H1 (cell line): Measurements from ENCODE around the gene ZNF652.

Experiments
- ASH2L ChIP-seq: fragments of 200-600, 300-600 bp; sonication (generic); IDR thresholded peaks from one replicate; pipeline ENCODE4 v1.7.1; 2017; ENCODE audit warnings: low read length
- BCL11A ChIP-seq, 2 experiments: IDR thresholded peaks; one replicate each; pipeline ENCODE4 v1.6.1; 2011; ENCODE audit warnings: low read depth in 2 of 2, low read length in 2 of 2, mild to moderate bottlenecking in 2 of 2
- BRCA1 ChIP-seq: IDR thresholded peaks from 2 replicates; pipeline ENCODE4 v1.6.1; 2012; ENCODE audit warnings: low read depth, low read length, improper control_type of control experiment
- CEBPB ChIP-seq: IDR thresholded peaks from 2 replicates; pipeline ENCODE4 v1.6.1; 2012; ENCODE audit warnings: low read depth, low read length
- CTCF ChIP-seq, 3 experiments: IDR thresholded peaks; 1 replicate in 2 of 3; 2 replicates in 1 of 3; pipeline versions ENCODE4 v1.5.1 to v1.6.1; 2011; ENCODE audit warnings: low read length in 3 of 3, mild to moderate bottlenecking in 3 of 3, inconsistent platforms in 2 of 3, low read depth in 1 of 3, moderate library complexity in 1 of 3; ENCODE audit not compliant: insufficient read depth in 1 of 3; ENCODE audit errors: control extremely low read depth in 1 of 3
- NANOG ChIP-seq: IDR thresholded peaks from 2 replicates; pipeline ENCODE4 v1.6.1; 2011; ENCODE audit warnings: low read length, low read depth, mild to moderate bottlenecking, inconsistent platforms; ENCODE audit not compliant: insufficient read depth, poor library complexity, severe bottlenecking
- NRF1 ChIP-seq: IDR thresholded peaks from 2 replicates; pipeline ENCODE4 v1.6.1; 2011; ENCODE audit warnings: mild to moderate bottlenecking, low read depth, low read length, improper control_type of control experiment
- POLR2A ChIP-seq, 2 experiments: IDR thresholded peaks; 1 replicate in 1 of 2; 2 replicates in 1 of 2; pipeline ENCODE4 v1.6.1; 2011; ENCODE audit warnings: low read depth in 2 of 2, low read length in 2 of 2, mild to moderate bottlenecking in 2 of 2; ENCODE audit errors: control extremely low read depth in 1 of 2
- POLR2AphosphoS5 ChIP-seq: IDR thresholded peaks from 2 replicates; pipeline ENCODE4 v1.6.1; 2011; ENCODE audit warnings: low read depth, low read length
- RAD21 ChIP-seq, 2 experiments: IDR thresholded peaks in 1 of 2; conservative IDR thresholded peaks in 1 of 2; 2 replicates each; pipeline ENCODE4 v1.6.1; 2011; ENCODE audit warnings: low read depth in 2 of 2, low read length in 2 of 2, improper control_type of control experiment in 1 of 2, inconsistent platforms in 1 of 2, mild to moderate bottlenecking in 1 of 2, moderate library complexity in 1 of 2
- RFX5 ChIP-seq: IDR thresholded peaks from 2 replicates; pipeline ENCODE4 v1.6.1; 2011; ENCODE audit warnings: low read depth, low read length, improper control_type of control experiment, borderline replicate concordance

- no peak for TF ChIP-seq NRF1
- no peak for TF ChIP-seq POLR2AphosphoS5
- no peak for TF ChIP-seq BRCA1
- no peak for TF ChIP-seq RAD21 (IDR thresholded peaks at IDR 0.05 in 1 of 2, conservative IDR thresholded peaks at IDR 0.05 in 1 of 2; ENCODE audit: low read depth in 2 of 2, low read length in 2 of 2)
- no peak for TF ChIP-seq ASH2L
- TF ChIP-seq CTCF (IDR thresholded peaks at IDR 0.05; ENCODE audit: control extremely low read depth in 1 of 3, insufficient read depth in 1 of 3, low read depth in 1 of 3, low read length in 3 of 3) = no peak
- TF ChIP-seq POLR2A (IDR thresholded peaks at IDR 0.05; ENCODE audit: control extremely low read depth in 1 of 2, low read depth in 2 of 2, low read length in 2 of 2) = no peak
- no peak for TF ChIP-seq RFX5
- no peak for TF ChIP-seq CEBPB
- TF ChIP-seq NANOG = no peak
- no peak for TF ChIP-seq BCL11A (IDR thresholded peaks at IDR 0.05; ENCODE audit: low read depth in 2 of 2, low read length in 2 of 2)
These were observed 70.1 kb downstream of the ZNF652 start for GRCh38 chr17:49291929-49292328.
